Measurements from ENCODE around the gene RFTN2.

Gene RFTN2

DNA sequence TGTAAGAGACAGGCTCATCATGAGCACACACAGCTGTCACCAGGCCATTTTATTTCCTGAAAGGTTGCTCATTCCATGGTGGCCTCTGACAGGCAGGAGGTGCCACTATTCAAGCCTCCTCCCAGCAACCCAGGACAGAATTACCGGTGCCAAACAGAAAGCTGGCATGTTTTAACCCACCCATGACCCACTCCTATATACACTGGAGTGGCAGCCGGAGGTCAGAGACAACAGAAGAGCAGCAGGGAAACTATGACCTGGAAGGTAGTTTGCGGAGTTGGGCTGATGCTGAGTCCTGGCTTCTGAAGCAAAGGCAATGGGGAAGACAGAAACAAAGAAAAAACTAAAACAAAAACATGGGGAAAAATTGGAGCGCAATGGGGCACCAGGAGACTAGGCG, 2.3 kb downstream of the RFTN2 start:
- no peak for TF ChIP-seq EZH2 (IDR thresholded peaks at IDR 0.05; ENCODE audit: borderline replicate concordance, low read depth, low read length, severe bottlenecking)
- TF ChIP-seq, protein P1, sequence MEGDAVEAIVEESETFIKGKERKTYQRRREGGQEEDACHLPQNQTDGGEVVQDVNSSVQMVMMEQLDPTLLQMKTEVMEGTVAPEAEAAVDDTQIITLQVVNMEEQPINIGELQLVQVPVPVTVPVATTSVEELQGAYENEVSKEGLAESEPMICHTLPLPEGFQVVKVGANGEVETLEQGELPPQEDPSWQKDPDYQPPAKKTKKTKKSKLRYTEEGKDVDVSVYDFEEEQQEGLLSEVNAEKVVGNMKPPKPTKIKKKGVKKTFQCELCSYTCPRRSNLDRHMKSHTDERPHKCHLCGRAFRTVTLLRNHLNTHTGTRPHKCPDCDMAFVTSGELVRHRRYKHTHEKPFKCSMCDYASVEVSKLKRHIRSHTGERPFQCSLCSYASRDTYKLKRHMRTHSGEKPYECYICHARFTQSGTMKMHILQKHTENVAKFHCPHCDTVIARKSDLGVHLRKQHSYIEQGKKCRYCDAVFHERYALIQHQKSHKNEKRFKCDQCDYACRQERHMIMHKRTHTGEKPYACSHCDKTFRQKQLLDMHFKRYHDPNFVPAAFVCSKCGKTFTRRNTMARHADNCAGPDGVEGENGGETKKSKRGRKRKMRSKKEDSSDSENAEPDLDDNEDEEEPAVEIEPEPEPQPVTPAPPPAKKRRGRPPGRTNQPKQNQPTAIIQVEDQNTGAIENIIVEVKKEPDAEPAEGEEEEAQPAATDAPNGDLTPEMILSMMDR (IDR thresholded peaks at IDR 0.05; ENCODE audit: borderline replicate concordance, extremely low read depth, low read length, poor library complexity, severe bottlenecking), result no peak
- Histone ChIP-seq H2AFZ (ENCODE audit: low read depth, low read length) (no peak overlapping the region), H3K79me2 (ENCODE audit: insufficient read depth, low read length) (no peaks in the 10 kb centered on the region), H3K27me3 (ENCODE audit: insufficient read depth, low read length, poor library complexity) (peaks cover 10% of the 10 kb centered on the region), H3K36me3 (ENCODE audit: insufficient read depth, low read length) (no peaks in the 10 kb centered on the region), H3K4me2 (ENCODE audit: insufficient read depth, low read length) (no peak overlapping the region), H3K9ac (ENCODE audit: low read depth, low read length) (no peak overlapping the region), H4K20me1 (ENCODE audit: insufficient read depth, low read length) (no peaks in the 10 kb centered on the region), H3K4me1 (ENCODE audit: insufficient read depth, low read length) (no peaks in the 10 kb centered on the region), H3K27ac (ENCODE audit: low read length) (no peak overlapping the region), H3K9me3 (ENCODE audit: insufficient read depth, low read length, severe bottlenecking) (no peaks in the 10 kb centered on the region), H3K4me3 (ENCODE audit: low read depth in 1 of 2, low read length in 2 of 2) (no peak overlapping the region)
- no peak for ATAC-seq (ENCODE audit: insufficient read depth, low read depth)
- DNase-seq, result no peak

GRCh38 chr2:197672371-197672893, 3.0 kb downstream of the RFTN2 start:
- H2AFZ ChIP-seq (ENCODE audit: low read depth, low read length), result no peak overlapping the region
- H3K27me3 ChIP-seq (ENCODE audit: insufficient read depth, low read length, poor library complexity), result peaks cover 7% of the 10 kb centered on the region
- TF ChIP-seq, protein P1 (IDR thresholded peaks at IDR 0.05; ENCODE audit: borderline replicate concordance, extremely low read depth, low read length, poor library complexity, severe bottlenecking), result no peak
- no peak for TF ChIP-seq EZH2 (IDR thresholded peaks at IDR 0.05; ENCODE audit: borderline replicate concordance, low read depth, low read length, severe bottlenecking)

DNA sequence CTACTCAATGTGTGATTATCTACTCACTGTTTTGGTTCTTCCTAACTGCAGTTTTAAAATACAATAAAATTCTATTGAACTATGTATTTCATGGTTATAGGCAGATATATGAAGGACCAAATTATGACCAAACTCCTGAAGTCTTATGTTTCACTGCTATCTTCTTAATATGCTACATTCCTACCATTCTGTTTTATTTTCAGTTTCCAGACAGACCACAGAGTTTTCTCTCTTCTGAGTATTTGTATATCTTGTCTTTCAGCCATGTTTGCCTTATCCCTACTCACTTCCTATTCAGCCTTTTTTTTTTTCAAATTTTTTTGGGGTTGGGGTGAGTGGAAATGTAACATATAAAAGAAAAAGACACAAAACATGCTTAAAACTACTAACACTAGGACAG, 6.3 kb downstream of the RFTN2 start:
- TF ChIP-seq, protein P1 (IDR thresholded peaks at IDR 0.05; ENCODE audit: borderline replicate concordance, extremely low read depth, low read length, poor library complexity, severe bottlenecking), result no peak
- TF ChIP-seq EZH2 (IDR thresholded peaks at IDR 0.05; ENCODE audit: borderline replicate concordance, low read depth, low read length, severe bottlenecking), result no peak
- H4K20me1 ChIP-seq (ENCODE audit: insufficient read depth, low read length), result no peaks in the 10 kb centered on the region

More at GRCh38 chr2:197672371-197672893, 3.0 kb downstream of the RFTN2 start:
- H3K9ac ChIP-seq (ENCODE audit: low read depth, low read length), result no peak overlapping the region
- ATAC-seq (ENCODE audit: insufficient read depth, low read depth), result no peak
- H4K20me1 ChIP-seq (ENCODE audit: insufficient read depth, low read length), result no peaks in the 10 kb centered on the region
- no peaks in the 10 kb centered on the region for H3K9me3 ChIP-seq (ENCODE audit: insufficient read depth, low read length, severe bottlenecking)
- H3K4me2 ChIP-seq (ENCODE audit: insufficient read depth, low read length), result no peak overlapping the region
- no peaks in the 10 kb centered on the region for H3K79me2 ChIP-seq (ENCODE audit: insufficient read depth, low read length)
- DNase-seq, result no peak
- no peak overlapping the region for H3K27ac ChIP-seq (ENCODE audit: low read length)
- H3K4me1 ChIP-seq (ENCODE audit: insufficient read depth, low read length), result no peaks in the 10 kb centered on the region
- H3K4me3 ChIP-seq (ENCODE audit: low read depth in 1 of 2, low read length in 2 of 2), result no peak overlapping the region
- H3K36me3 ChIP-seq (ENCODE audit: insufficient read depth, low read length), result no peaks in the 10 kb centered on the region

More for the DNA sequence above, 6.3 kb downstream of the RFTN2 start:
- Histone ChIP-seq H3K4me2 (ENCODE audit: insufficient read depth, low read length) (no peak overlapping the region), H2AFZ (ENCODE audit: low read depth, low read length) (no peak overlapping the region), H3K36me3 (ENCODE audit: insufficient read depth, low read length) (no peaks in the 10 kb centered on the region), H3K9ac (ENCODE audit: low read depth, low read length) (no peak overlapping the region), H3K27me3 (ENCODE audit: insufficient read depth, low read length, poor library complexity) (no peaks in the 10 kb centered on the region), H3K79me2 (ENCODE audit: insufficient read depth, low read length) (no peaks in the 10 kb centered on the region), H3K4me3 (ENCODE audit: low read depth in 1 of 2, low read length in 2 of 2) (no peak overlapping the region), H3K27ac (ENCODE audit: low read length) (no peak overlapping the region), H3K4me1 (ENCODE audit: insufficient read depth, low read length) (no peaks in the 10 kb centered on the region), H3K9me3 (ENCODE audit: insufficient read depth, low read length, severe bottlenecking) (peaks cover 4% of the 10 kb centered on the region)
- ATAC-seq (ENCODE audit: insufficient read depth, low read depth), result no peak
- DNase-seq, result no peak
